CD4-positive, alpha-beta T cell treated with Interleukin-21 for 1 hour (primary cell): Measurements from ENCODE around the gene ETV4.
"Not testable (repeated sequence)": the region's sequence is repeated elsewhere in the genome, so short reads cannot be mapped to it uniquely, and the experiment has no call there.

ENCODE experiments used
- DNase-seq: peaks from one replicate; pipeline ENCODE4 v3.0.0-alpha.2; 2020

The ETV4 gene

DNA sequence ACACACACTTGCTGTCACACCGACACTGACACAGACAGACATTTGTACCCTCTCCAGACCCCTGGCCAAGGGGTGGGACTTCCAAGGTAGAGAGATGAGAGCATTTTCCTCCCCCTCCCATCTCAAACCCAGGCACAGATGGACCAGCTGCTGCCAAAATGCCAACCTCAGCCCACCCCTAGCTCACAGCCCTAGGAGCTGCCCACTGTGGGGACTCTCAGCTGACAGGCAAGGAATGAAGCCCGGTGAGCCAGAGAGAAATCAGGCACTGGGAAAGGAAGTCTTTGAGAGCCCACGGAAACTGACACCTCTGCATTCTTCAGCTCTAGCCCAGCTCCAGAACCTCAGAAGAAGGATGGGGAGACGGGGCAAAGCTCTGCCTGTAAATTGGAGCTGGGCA, 2.8 kb downstream of the ETV4 start:
- no peak for DNase-seq

DNA sequence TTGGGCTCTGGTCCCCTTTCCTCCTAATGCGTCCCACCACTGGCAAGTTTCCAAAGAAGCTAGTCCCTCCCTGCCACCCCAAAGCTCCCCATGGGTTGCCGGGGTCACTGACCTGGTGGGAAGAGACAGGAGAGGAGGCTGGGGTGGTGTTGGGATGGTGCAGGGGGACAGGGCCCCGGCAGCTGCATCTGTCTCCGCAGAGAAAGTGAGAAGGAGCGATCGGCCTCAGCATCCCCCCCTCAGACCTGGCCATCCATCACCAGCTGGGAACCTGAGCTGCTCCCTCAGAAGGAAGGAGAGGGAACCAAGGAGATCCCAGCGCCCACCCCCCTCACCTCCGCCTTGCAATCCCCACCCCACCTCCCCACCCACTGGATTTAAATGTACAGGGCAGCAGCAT, 3.3 kb downstream of the ETV4 start:
- DNase-seq: no peak

DNA sequence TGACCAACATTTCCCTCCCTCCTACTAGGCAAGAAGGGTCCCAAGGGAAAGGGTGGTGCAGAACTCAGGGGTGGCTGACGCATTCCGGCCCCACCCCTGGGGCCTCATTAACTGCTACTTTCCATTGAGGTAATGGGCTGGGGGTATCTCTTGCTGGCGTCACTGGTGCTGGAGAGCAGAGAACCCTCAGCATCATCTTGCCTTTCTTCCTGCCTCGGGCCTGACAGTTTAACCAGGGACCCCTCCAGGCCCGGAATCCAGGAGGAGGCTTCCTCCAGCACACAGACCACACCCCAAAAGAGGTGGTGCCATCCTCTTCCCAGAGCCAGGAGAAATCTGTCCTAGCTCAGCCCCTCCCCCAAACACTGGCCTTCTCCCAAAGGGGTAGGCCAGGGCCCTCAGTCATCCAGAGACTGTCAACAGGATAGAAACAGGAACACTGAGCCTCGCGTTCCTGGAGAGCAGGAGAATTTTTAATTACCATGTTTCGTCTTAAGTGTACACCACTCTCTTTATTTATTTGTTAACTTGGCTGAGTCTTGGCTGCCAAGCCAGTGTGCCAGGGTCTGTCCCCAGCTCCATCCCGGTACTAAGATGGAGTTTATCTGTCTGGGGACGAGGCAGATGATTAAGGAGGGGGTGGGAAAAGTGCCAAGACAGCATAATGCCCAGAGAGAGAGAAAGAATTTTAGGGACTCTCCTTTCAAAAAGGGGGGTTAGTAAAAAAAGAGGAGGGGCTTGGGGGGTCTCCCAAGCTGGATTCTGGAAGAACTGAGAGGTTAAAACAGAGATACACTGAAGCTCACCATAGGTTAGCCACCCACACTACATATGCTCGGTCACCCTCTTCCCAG, 5.1 kb downstream of the ETV4 start:
- no peak for DNase-seq

DNA sequence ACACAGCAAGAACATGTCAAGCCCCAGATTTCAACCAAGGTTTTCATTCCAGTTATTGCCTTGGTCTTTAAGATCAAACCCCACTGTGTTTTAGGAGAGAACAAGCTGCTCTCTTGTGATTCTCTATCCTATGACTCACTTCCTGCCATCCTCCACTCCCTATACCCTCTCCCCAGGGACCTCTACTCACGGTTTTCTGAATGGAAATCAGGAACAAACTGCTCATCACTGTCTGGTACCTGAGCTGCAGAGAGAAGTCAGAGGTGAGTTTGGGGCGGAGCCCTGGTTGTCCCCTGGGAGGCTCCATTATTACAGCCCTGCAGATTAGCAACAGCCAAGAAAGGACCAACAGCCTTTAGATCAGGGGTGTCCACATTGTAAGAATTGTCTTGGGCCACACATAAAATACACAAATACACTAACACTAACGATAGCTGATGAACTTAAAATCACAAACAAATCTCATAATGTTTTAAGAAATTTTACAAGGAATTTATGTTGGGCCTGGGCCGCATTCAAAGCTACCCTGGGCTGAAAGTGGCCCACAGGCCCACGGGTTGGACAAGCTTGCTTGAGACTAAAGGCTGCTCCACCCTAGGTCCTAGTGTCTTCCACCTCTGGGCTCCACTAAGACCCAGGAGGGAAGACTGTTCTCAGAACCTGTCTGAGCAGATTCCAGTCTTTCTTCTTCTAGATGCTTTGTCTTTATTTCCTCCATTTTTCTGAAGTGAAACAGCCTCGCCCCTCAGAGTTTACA, 9.7 kb downstream of the ETV4 start:
- no peak for DNase-seq

DNA sequence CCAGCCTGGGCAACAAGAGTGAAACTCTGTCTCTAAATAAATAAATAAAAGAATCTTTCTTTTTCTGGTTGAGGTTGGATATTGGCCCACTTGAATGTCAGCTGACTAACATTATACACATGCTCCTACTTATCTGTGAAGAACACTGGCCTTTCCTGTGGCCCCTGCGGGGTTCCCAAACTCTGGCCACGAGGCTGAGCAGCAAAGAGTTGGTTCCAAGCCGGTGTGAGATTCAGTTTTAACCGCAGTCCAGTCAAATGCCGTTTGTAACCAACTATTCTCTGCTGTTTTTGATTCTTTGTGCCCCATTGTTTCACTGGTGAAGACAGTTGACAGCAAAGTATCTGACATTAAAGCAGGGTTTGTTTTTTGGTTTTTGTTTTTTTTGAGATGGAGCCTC, 11.2 kb downstream of the ETV4 start:
- DNase-seq: no peak

DNA sequence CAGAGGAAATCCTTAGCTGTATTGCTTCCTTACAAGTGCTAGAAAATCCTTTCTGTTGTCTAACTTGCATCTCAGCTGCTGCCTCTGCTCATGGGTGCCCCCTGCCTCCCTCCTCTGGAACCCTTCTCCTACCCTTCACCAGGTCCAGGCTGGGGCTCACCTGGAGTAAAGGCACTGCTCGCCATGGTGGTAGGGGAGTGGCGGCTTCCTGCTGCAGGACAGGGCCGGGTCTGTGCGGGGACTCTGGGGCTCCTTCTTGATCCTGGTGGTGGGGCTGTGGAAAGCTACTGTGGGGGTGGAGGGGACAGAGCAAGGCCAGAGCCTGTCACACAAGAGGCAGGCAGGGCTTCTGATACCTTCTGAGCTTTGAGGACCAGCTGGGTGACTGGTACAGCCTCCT, 12.4 kb downstream of the ETV4 start:
- DNase-seq: no peak

DNA sequence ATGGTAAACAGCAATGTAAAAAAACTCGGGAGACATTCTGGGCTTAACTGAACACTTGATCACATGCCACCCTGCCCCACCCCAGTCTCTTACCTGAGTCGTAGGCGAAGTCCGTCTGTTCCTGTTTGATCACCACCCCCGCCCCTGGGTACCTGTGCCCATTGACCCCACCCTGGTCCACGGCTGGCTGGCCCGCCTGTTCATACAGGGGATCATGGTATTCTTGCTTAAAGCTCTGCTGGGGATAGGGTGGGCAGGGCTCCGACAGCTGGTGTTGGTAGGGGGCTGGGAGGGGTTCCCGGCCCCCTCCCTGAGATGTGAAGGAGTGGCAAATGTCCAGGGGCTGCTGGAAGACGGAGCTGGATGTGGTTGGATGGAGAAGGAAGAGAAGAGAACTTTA, 13.6 kb downstream of the ETV4 start:
- no peak for DNase-seq

DNA sequence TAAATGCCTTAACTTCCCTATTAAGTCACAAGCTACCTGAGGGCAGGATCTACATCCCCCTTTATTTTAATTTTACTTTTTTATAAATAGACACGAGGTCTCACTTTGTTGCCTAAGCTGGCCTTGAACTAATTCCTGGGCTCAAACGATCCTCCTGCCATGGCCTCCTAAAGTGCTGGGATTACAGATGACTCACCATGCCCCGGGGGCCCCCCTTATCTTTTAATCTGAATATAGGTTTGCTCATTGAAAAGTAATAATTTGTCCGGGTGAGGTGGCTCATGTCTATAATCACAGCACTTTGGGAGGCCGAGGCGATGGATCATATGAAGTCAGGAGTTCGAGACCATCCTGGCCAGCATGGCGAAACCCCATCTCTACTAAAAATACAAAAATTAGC, 14.2 kb downstream of the ETV4 start:
- no peak for DNase-seq

DNA sequence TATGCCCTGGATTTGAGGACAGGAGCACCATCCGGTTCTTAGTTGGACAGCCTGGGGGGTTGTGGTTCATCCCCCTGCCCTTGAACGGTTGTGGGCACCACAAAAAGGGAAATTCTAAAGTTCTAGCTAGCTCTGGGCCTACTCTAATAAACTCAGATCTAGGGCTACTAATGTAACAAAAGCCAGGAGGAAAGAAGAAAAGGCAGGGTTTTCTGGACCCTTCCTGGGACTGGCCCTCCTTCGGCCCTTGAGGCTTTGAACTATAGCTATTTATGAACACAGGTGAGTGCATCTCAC, 15.1 kb downstream of the ETV4 start:
- DNase-seq: no peak

DNA sequence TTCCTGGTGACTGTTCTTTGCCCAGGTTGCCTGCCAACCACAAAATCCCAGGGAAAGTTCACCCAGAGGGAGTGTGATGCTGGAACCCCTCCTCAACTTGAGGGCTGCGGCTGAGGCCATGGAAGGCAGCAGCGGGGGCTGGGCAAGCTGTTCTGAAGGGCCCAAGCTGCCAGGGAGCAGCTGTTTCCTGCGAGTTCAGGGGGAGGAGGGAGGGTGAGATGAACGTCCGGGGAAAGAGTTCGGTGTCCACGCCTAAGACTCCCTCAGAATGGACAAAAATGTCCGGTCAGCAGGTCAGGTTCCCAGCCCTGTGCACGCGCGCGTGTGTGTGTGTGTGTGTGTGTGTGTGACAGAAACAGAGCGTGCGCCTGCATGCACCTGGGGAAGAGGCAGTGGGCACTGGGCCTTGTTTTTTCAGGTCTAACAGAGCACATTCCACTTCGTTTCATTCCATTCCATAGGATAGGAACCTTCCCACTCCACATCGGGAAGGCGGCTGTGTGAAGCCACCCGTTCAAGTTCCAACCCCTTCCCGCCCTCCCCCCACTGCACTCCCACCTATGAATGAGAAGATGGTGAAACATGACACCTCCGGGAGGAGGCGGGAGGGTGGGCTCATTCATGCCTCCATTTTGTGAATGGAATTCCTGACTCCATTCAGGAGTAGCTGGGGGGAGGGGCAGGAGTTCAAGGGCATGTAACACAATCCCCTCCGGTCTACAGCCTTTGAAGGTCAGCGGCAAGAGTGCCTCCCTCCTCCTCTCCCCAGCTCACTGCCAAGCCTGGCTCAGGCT, 15.7 kb downstream of the ETV4 start:
- no peak for DNase-seq

DNA sequence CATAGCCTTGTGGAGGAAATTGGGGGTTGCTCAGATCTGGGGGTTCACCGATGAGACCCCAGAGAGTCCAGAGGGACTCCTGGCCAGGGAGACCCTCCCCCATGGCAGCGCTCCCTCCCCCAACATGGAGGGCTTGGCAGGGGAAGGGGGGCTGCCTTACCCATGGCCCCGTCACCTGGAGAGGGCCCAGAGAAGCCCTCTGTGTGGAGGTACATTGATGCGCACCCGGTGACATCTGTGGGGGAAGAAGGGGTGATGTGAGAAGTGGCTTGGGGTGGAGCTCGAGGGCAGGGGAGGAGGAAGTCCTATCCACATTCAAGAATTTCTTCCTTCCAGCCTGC, 16.2 kb downstream of the ETV4 start:
- no peak for DNase-seq

DNA sequence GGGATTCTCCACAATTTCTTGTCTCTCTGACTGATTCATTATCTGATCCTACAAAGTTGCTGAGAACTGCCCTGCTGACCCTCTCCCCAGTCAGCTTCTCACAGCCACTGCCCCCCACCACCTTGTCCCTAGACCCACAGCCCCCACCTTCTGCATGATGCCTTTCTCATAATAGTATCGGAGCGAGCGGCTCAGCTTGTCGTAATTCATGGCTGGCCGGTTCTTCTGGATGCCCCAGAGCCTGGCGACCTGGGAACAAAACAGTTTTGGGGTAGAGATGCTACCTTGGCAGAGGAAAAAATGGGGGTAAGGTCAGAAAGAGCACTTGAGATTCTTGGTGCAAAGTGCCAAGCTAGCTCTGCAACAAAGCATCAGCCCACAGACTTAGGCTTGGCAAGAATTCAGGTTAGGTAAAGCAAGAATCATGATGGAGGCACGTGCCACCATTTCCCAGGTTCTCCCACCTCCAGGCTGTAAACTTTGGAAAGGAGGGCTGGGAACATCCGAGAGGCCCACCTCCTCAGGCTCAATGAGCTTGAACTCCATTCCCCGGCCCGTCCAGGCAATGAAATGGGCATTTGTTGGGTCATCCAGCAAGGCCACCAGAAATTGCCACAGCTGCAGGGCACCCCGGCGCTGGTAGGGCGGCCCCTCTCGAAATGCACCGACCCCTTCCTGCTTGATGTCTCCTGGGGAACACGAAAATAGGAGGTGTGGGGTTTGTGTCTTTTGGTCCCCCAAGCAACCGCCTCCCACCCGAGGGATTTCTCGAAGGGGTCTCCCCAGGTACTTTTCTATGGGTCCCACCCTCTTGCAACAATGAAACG, 16.9 kb downstream of the ETV4 start:
- no peak for DNase-seq

DNA sequence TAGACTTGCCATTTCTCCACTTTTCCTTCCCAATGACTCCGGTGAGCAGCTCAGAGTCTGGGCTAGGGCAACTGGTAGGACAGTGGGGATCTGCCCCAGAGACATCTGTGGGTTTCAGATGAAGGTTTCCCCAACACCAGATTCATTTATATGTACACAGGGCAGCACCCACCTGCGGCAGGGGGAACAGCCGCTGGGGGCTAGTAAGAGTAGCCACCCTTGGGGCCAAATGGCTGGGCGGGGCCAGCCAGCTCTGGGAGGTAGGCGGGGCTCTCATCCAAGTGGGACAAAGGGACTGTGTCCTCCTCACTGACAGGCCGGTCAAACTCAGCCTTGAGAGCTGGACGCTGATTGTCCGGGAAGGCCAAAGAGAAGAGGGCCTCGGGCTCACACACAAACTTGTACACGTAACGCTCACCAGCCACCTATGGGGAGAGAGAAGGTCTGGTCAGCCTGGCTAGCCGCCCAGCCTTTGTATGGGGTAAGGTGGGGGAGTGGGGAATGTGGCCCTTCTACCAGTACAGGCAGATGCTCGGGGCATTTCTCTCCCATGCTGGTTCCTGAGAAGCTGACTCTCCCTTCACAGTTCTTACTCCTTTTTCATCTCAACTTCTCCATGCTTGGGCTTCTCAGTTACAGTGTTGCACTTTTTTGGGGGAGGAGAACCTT, 17.7 kb downstream of the ETV4 start:
- no peak for DNase-seq

DNA sequence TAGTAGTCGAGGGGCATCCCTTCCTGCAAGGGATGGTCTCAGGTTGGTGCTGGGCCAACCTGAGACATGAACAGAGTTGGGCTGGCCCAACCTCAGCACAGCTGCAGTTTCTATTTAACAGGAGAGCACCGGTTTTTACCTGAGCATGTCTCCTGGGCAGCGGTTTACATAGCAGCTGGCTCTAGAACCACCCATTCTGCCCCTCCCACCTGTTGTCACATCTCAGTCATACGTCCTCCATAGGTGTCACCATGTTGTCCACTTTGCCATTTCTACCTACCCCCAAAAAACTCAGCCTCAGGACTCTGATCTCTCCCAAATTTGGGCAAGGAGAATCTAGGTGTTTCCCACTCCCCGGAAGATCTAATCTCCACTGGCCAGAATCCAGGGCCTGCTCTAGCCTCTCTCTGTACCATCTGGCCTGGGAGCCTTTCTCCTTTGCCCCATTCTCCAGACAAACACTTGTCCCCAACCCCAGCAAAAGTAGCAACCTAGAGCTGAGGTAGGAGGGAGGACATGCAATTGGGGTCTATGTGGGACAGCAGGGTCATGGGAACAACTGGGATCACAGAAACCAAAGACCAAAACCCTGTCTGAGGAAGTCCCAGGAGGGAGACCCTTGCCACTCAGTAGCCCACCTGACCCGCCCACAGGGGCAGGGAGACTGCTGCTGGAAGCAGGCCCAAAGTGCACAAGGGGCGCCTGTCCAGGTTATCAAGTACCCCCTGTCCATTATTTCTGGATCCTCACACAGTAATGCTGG, 19.1 kb downstream of the ETV4 start:
- DNase-seq: no peak

DNA sequence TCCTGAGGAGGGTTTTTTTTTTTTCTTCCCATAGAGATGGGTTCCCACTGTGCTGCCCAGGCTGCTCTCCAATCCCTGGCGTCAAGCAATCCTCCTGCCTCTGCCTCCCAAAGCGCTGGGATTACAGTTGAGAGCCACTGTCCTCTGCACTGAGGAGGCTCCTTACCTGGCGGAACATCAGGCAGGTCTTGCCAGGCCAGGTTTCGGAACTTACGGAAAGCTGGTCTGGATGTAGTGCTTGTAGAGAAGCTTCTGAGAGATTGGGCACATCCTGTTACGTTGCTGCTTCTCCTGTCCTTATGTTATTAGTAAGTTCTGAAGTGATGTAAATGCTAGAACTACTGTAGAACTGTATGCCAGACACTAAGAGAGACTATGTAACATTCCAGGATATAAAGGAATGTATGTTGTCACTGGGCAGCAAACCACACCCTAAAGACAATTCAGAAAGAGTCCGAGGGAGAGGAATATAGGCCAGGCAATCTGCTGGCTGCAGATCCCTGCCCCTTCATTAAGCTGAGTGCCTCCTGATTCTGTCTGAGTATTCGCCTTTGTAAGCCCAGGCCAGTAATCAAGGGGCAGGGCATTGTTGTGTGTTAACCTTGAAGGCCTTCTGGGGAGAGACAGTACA, 21.1 kb downstream of the ETV4 start:
- DNase-seq: no peak

DNA sequence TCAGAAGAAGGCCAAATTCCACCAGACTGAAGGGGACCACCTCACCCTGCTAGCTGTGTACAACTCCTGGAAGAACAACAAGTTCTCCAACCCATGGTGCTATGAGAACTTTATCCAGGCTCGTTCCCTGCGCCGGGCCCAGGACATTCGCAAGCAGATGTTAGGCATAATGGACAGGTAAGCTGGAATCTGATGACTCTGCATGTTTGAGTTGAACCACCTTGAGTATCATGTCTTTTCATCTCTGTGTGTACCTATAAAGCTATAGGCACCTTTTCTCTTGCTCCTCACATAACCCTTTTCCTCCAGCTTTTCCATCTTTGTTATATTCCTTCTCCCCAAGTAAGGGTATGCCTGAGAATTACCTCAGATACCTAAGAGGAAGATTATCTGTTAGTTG, 24.8 kb downstream of the ETV4 start:
- DNase-seq: no peak

DNA sequence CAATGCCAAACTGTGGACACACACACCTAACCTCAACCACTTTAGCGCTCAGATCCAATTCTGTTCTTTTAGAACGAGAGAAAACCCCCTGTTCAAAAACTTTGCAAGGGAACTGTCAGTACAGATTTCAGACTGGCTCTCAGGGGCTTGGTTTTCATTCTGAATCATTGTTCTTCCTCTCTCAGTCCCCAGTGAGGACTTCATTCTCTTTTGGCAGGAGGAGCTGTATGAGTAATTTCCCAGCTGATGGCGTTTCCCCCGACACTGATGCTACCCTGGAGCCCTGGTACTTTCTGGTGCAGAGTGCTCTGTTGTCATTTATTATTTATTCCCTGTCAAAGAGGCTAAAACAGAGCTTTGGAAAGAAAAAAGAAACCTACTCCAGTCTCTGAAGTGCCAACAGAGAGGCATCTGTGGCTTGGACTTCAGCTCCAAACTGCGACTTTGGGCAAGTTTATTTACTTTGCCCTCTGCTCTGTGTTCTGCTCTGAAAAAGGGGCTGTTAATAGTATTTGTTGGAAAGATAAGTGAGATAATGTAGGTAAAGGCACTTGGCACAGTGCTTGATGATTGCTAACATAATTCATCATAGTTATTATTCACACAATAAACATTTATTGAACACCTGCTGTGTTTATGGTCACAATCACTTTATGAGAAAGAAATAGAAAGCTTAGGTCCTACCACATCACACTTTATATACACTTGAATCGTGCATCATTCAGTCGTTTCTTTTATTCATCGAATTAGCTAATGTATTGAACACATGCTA, 28.3 kb downstream of the ETV4 start:
- DNase-seq: no peak

DNA sequence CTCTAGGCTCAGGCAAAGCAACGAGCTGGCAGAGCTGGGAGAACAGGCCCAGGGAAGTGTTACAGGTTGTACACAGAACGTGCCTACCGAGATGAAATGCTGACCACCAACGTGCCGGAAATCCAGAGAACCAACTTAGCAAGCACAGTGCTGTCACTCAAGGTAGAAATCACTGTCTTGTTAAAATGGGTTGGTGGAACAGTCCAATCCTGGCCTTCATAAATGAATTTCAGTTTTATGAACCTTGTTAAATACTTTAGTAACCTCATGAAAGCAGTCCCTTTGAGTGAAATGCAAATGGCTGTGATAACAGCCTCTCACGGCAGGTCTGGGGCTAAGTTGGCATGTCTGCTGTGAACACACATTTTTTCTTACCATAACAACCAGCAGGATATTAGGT, 29.0 kb downstream of the ETV4 start:
- no peak for DNase-seq

DNA sequence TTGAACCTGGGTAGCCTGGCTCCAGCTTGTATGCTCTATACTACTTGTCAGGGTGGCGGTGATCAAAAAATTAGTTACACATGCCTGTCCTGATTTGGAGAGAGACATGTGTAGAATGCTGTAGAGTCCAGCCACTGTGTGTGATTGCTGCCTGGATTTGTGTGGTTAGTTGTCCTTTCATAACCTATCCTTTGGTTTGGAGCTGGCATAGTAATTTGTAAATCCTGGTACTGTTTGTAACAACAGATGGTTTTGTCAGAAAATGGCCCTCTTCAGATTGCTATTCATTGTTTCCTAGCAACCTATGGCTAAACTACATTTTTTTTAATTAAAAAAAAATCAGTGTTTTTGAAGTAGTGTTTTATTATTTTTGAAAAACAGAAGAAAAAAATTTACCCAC, 30.5 kb downstream of the ETV4 start:
- no peak for DNase-seq

DNA sequence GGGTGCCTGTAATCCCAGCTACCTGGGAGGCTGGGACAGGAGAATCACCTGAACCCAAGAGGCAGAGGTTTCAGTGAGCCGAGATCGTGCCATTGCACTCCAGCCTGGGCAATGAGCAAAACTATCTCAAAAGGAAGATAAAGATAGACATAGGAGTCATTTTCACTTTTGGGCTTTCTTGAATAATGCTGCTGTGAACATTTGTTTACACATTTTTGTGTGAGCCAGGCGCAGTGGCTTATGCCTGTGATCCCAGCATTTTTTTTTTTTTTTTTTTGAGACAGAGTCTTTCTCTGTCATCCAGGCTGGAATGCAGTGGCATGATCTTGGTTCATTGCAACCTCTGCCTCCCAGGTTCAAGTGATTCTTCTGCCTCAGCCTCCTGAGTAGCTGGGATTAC, 34.9 kb downstream of the ETV4 start:
- DNase-seq: not testable (repeated sequence)
